HepG2 (cell line): ENCODE results near the gene NKPD1. TPM values are rescaled to one million over a fixed set of nuclear protein-coding genes. Genes with fewer than 3 reads are reported as not detected.
A peak's percentile ranks its signal among the peaks of the same experiment; 100 is the strongest.

Source experiments
- CHCHD3 ChIP-seq: sonication (generic); formaldehyde crosslinking; IDR thresholded peaks from 2 replicates; pipeline ENCODE4 v1.8.0; 2022; ENCODE audit warnings: mild to moderate bottlenecking, missing genetic modification reagents, moderate library complexity
- EHMT2 ChIP-seq: fragments of 200-600 bp; sonication (generic); IDR thresholded peaks from 2 replicates; pipeline ENCODE4 v1.7.0; 2017; ENCODE audit warnings: antibody characterized with exemption, low read depth, low read length, borderline replicate concordance
- HMG20B ChIP-seq: conservative IDR thresholded peaks from 2 replicates; pipeline ENCODE4 v1.6.1; 2016; ENCODE audit warnings: missing genetic modification reagents, missing compliant biosample characterization
- IKZF5 ChIP-seq: IDR thresholded peaks from 2 replicates; pipeline ENCODE4 v1.6.1; 2018; ENCODE audit warnings: missing genetic modification reagents, mild to moderate bottlenecking, missing compliant biosample characterization
- ISL2 ChIP-seq: sonication (generic); formaldehyde crosslinking; IDR thresholded peaks from 2 replicates; pipeline ENCODE4 v1.5.0; 2020; ENCODE audit warnings: missing genetic modification reagents
- LCORL ChIP-seq, 2 experiments: fragments of 450-650 bp in 1 of 2; sonication (generic) in 1 of 2; formaldehyde crosslinking in 1 of 2; IDR thresholded peaks; 2 replicates each; pipeline versions ENCODE4 v1.5.0 to v1.6.1; 2017 to 2020; ENCODE audit warnings: antibody characterized with exemption in 1 of 2, missing genetic modification reagents in 1 of 2
- MAF1 ChIP-seq: sonication (generic); formaldehyde crosslinking; IDR thresholded peaks from 2 replicates; pipeline ENCODE4 v1.5.0; 2020; ENCODE audit warnings: missing genetic modification reagents, borderline replicate concordance
- NFE2L1 ChIP-seq: sonication (generic); formaldehyde crosslinking; IDR thresholded peaks from 2 replicates; pipeline ENCODE4 v1.4.0; 2020; ENCODE audit warnings: missing genetic modification reagents, mild to moderate bottlenecking, borderline replicate concordance
- NR3C1 ChIP-seq: sonication (generic); formaldehyde crosslinking; IDR thresholded peaks from 2 replicates; pipeline ENCODE4 v1.4.0; 2020; ENCODE audit warnings: missing genetic modification reagents
- TERF1 ChIP-seq: sonication (generic); formaldehyde crosslinking; IDR thresholded peaks from 2 replicates; pipeline ENCODE4 v1.8.0; 2022; ENCODE audit warnings: mild to moderate bottlenecking, missing genetic modification reagents, moderate library complexity
- THRA ChIP-seq: sonication (generic); formaldehyde crosslinking; IDR thresholded peaks from 2 replicates; pipeline ENCODE4 v1.4.0; 2020; ENCODE audit warnings: missing genetic modification reagents, borderline replicate concordance
- ZBTB38 ChIP-seq: sonication (generic); formaldehyde crosslinking; IDR thresholded peaks from 2 replicates; pipeline ENCODE4 v1.5.1; 2020; ENCODE audit warnings: mild to moderate bottlenecking, missing genetic modification reagents
- ZNF232 ChIP-seq: sonication (generic); formaldehyde crosslinking; IDR thresholded peaks from 2 replicates; pipeline ENCODE4 v1.4.0; 2020; ENCODE audit warnings: missing genetic modification reagents, borderline replicate concordance
- ZNF234 ChIP-seq: sonication (generic); formaldehyde crosslinking; conservative IDR thresholded peaks from 2 replicates; pipeline ENCODE4 v1.5.1; 2020; ENCODE audit warnings: mild to moderate bottlenecking, missing genetic modification reagents
- ZNF251 ChIP-seq: sonication (generic); formaldehyde crosslinking; IDR thresholded peaks from 2 replicates; pipeline ENCODE4 v1.9.0; 2021; ENCODE audit warnings: mild to moderate bottlenecking, missing genetic modification reagents
- ZNF496 ChIP-seq: sonication (generic); formaldehyde crosslinking; IDR thresholded peaks from 2 replicates; pipeline ENCODE4 v1.8.1; 2023; ENCODE audit warnings: mild to moderate bottlenecking, moderate library complexity, missing genetic modification reagents; ENCODE audit not compliant: insufficient replicate concordance
- ZNF660 ChIP-seq: sonication (generic); formaldehyde crosslinking; IDR thresholded peaks from 2 replicates; pipeline ENCODE4 v1.5.1; 2020; ENCODE audit warnings: mild to moderate bottlenecking, low read depth, missing genetic modification reagents, borderline replicate concordance
- ZNF691 ChIP-seq: sonication (generic); formaldehyde crosslinking; IDR thresholded peaks from 2 replicates; pipeline ENCODE4 v1.4.0; 2020; ENCODE audit warnings: missing genetic modification reagents, low read depth, mild to moderate bottlenecking, borderline replicate concordance
- ZNF713 ChIP-seq: sonication (generic); formaldehyde crosslinking; IDR thresholded peaks from 2 replicates; pipeline ENCODE4 v1.4.0; 2020; ENCODE audit warnings: mild to moderate bottlenecking, missing genetic modification reagents
- ZNF747 ChIP-seq: sonication (generic); formaldehyde crosslinking; IDR thresholded peaks from 2 replicates; pipeline ENCODE4 v1.8.1; 2023; ENCODE audit warnings: missing genetic modification reagents, mild to moderate bottlenecking, borderline replicate concordance
- polyA plus RNA-seq, 8 experiments: library from polyadenylated mRNA; depleted of rRNA in 3 of 8; stranded (reverse) in 7 of 8; unstranded in 1 of 8; fragments of >200 nt; fragmentation: Illumina TruSeq in 4 of 8; extraction: Trizol in 4 of 8; gene quantifications; 2 replicates each; pipeline versions ENCODE4 v1.2.1 to v1.2.3, GENCODE V29; 2011 to 2016; ENCODE audit warnings: low read depth in 4 of 8, missing spikeins in 1 of 8, mixed read lengths in 1 of 8; ENCODE audit not compliant: insufficient read depth in 1 of 8
- total RNA-seq, 5 experiments: library from RNA; depleted of rRNA; stranded (reverse); fragments of >200 nt; fragmentation: Illumina TruSeq; extraction: Trizol; gene quantifications; 2 replicates each; pipeline ENCODE4 v1.2.3, GENCODE V29; 2016; ENCODE audit warnings: low read depth in 1 of 5
- TF ChIP-seq, protein P1 (sequence below): sonication (generic); formaldehyde crosslinking; IDR thresholded peaks from 2 replicates; pipeline ENCODE4 v1.8.0; 2022; ENCODE audit warnings: mild to moderate bottlenecking, missing genetic modification reagents, moderate library complexity
- TF ChIP-seq, protein P2 (sequence below): sonication (generic); formaldehyde crosslinking; IDR thresholded peaks from 2 replicates; pipeline ENCODE4 v1.4.0; 2020; ENCODE audit warnings: missing genetic modification reagents
- TF ChIP-seq, protein P3 (sequence below): sonication (generic); formaldehyde crosslinking; IDR thresholded peaks from 2 replicates; pipeline ENCODE4 v1.4.0; 2020; ENCODE audit warnings: mild to moderate bottlenecking, missing genetic modification reagents

NKPD1 gene
- total and polyA plus RNA-seq, 2 of the 13 experiments (the other 11 are each of a cell fraction or from before 2014, with no cell fraction given) = 0.03 TPM; not detected in 1

GRCh38 chr19:45177817-45178261 is 17.1 kb upstream of the NKPD1 start, which contains the start of gene TRAPPC6A (continued):
- TF ChIP-seq IKZF5 (CRISPR knock-in tag) (no peak; the same call in 1 of the 2 replicates), LCORL (IDR thresholded peaks at IDR 0.05) (no peak), LCORL (CRISPR knock-in tag; IDR thresholded peaks at IDR 0.05) (no peak), MAF1 (no peak), EHMT2 (no peak), NFE2L1 (CRISPR knock-in tag) (no peak), ZNF691 (CRISPR knock-in tag) (no peak), CHCHD3 (CRISPR knock-in tag) (no peak), NR3C1 (CRISPR knock-in tag) (no peak), ZNF234 (no peak), ISL2 (CRISPR knock-in tag) (no peak), TERF1 (no peak), ZNF251 (CRISPR knock-in tag) (no peak), THRA (CRISPR knock-in tag) (no peak), ZNF660 (CRISPR knock-in tag) (no peak), ZNF496 (CRISPR knock-in tag) (no peak), ZNF747 (CRISPR knock-in tag) (no peak), ZBTB38 (CRISPR knock-in tag) (no peak), ZNF713 (CRISPR knock-in tag) (0 out of 2 replicates have a peak, but pooled peaks have one; percentile 38), ZNF232 (CRISPR knock-in tag) (no peak), HMG20B (CRISPR knock-in tag) (no peak)
- TF ChIP-seq, protein P1, sequence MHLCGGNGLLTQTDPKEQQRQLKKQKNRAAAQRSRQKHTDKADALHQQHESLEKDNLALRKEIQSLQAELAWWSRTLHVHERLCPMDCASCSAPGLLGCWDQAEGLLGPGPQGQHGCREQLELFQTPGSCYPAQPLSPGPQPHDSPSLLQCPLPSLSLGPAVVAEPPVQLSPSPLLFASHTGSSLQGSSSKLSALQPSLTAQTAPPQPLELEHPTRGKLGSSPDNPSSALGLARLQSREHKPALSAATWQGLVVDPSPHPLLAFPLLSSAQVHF (CRISPR knock-in tag) = no peak
- TF ChIP-seq, protein P2, sequence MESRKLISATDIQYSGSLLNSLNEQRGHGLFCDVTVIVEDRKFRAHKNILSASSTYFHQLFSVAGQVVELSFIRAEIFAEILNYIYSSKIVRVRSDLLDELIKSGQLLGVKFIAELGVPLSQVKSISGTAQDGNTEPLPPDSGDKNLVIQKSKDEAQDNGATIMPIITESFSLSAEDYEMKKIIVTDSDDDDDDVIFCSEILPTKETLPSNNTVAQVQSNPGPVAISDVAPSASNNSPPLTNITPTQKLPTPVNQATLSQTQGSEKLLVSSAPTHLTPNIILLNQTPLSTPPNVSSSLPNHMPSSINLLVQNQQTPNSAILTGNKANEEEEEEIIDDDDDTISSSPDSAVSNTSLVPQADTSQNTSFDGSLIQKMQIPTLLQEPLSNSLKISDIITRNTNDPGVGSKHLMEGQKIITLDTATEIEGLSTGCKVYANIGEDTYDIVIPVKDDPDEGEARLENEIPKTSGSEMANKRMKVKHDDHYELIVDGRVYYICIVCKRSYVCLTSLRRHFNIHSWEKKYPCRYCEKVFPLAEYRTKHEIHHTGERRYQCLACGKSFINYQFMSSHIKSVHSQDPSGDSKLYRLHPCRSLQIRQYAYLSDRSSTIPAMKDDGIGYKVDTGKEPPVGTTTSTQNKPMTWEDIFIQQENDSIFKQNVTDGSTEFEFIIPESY (CRISPR knock-in tag) = no peak
- TF ChIP-seq, protein P3, sequence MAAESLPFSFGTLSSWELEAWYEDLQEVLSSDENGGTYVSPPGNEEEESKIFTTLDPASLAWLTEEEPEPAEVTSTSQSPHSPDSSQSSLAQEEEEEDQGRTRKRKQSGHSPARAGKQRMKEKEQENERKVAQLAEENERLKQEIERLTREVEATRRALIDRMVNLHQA (CRISPR knock-in tag) = no peak
